ENCODE measurements around the gene PDE4D. TPM values are rescaled to one million over a fixed set of nuclear protein-coding genes. Genes with fewer than 3 reads are reported as not detected.

Gene PDE4D
- total RNA-seq, 1 donor from 2014 or later: 14.2 TPM

DNA sequence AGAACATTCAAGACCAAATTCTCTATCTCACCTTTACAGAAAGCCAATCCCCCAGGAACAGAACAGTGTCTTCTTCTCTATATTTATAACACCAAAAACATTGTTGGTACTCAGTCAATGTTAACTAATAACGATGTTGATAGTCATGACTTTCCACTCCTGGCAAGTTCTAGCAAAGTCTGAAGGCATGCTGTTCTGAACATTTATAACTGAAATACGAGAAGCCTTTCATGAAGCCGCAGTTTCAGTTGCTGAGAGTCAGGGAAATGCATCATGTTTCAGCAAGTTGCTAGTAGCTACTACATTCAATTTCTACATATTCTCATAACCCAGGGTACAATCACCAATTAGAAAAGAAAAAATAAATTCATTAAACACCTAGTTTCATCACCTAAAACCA lies 301.4 kb downstream of the PDE4D start:
- Histone ChIP-seq H3K4me1 (ENCODE audit: insufficient read depth, low read length) (peaks cover 13% of the 10 kb centered on the region), H3K9ac (ENCODE audit: low read length) (no peak overlapping the region), H3K27me3 (ENCODE audit: insufficient read depth, low read length) (no peaks in the 10 kb centered on the region), H3K36me3 (ENCODE audit: insufficient read depth, low read length) (no peaks in the 10 kb centered on the region), H3K4me3 (ENCODE audit: insufficient read depth, low read depth, low read length) (no peak overlapping the region), H3K4me2 (ENCODE audit: low read length) (no peak overlapping the region), H3K79me2 (ENCODE audit: insufficient read depth, low read length) (no peaks in the 10 kb centered on the region), H2AFZ (ENCODE audit: low read depth, low read length) (no peak overlapping the region), H3K27ac (ENCODE audit: low read depth, low read length) (no peak overlapping the region), H3K9me3 (ENCODE audit: insufficient read depth, low read depth, low read length) (no peaks in the 10 kb centered on the region), H4K20me1 (ENCODE audit: insufficient read depth, low read length) (no peaks in the 10 kb centered on the region)
- no peak for TF ChIP-seq EZH2 (IDR thresholded peaks at IDR 0.05; ENCODE audit: insufficient read depth, low read length)
- no peak for TF ChIP-seq CTCF (IDR thresholded peaks at IDR 0.05; ENCODE audit: insufficient read depth, low read depth, low read length)
- H3K4me1 Mint-ChIP-seq (ENCODE audit: low read depth, unreplicated experiment): peaks cover 34% of the 10 kb centered on the region
- no peak overlapping the region for H3K27ac Mint-ChIP-seq (ENCODE audit: unreplicated experiment)
- no peaks in the 10 kb centered on the region for H3K9me3 Mint-ChIP-seq (ENCODE audit: unreplicated experiment)
- H3K36me3 Mint-ChIP-seq (ENCODE audit: low read depth, unreplicated experiment): no peaks in the 10 kb centered on the region
- DNase-seq (ENCODE audit: low read depth): no peak
- H3K27me3 Mint-ChIP-seq (ENCODE audit: low read depth, unreplicated experiment): no peaks in the 10 kb centered on the region
- FAIRE-seq: no peak
- H3K4me3 Mint-ChIP-seq (ENCODE audit: unreplicated experiment): no peak overlapping the region

DNA sequence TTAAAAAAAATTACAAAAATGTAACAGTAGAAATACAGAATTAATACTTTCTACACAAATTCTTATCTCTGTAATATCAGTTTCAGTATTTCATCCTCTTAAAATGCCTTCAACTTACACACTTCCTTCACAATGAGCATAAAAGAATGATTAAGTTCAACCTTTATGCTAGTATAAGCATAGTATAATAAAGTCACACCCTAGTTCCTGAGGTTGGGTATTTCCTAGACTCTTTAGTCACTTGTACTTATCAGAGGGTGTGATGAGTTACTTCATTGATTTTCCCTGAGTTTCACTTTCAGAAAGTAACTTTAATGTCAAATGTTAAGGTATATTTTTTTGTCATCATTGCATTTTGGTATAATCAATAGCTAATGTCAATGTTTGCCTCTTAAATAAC lies 302.4 kb downstream of the PDE4D start:
- no peak overlapping the region for H3K27ac Mint-ChIP-seq (ENCODE audit: unreplicated experiment)
- Histone ChIP-seq H3K36me3 (ENCODE audit: insufficient read depth, low read length) (no peaks in the 10 kb centered on the region), H3K4me1 (ENCODE audit: insufficient read depth, low read length) (peaks cover 17% of the 10 kb centered on the region), H4K20me1 (ENCODE audit: insufficient read depth, low read length) (no peaks in the 10 kb centered on the region), H3K9me3 (ENCODE audit: insufficient read depth, low read depth, low read length) (no peaks in the 10 kb centered on the region), H3K79me2 (ENCODE audit: insufficient read depth, low read length) (no peaks in the 10 kb centered on the region), H2AFZ (ENCODE audit: low read depth, low read length) (no peak overlapping the region), H3K4me2 (ENCODE audit: low read length) (no peak overlapping the region), H3K4me3 (ENCODE audit: insufficient read depth, low read depth, low read length) (no peak overlapping the region), H3K27ac (ENCODE audit: low read depth, low read length) (no peak overlapping the region), H3K9ac (ENCODE audit: low read length) (no peak overlapping the region), H3K27me3 (ENCODE audit: insufficient read depth, low read length) (no peaks in the 10 kb centered on the region)
- peaks cover 32% of the 10 kb centered on the region for H3K4me1 Mint-ChIP-seq (ENCODE audit: low read depth, unreplicated experiment)
- no peaks in the 10 kb centered on the region for H3K36me3 Mint-ChIP-seq (ENCODE audit: low read depth, unreplicated experiment)
- DNase-seq (ENCODE audit: low read depth) (no peak), FAIRE-seq (no peak)
- no peaks in the 10 kb centered on the region for H3K27me3 Mint-ChIP-seq (ENCODE audit: low read depth, unreplicated experiment)
- no peaks in the 10 kb centered on the region for H3K9me3 Mint-ChIP-seq (ENCODE audit: unreplicated experiment)
- no peak overlapping the region for H3K4me3 Mint-ChIP-seq (ENCODE audit: unreplicated experiment)
- no peak for TF ChIP-seq CTCF (IDR thresholded peaks at IDR 0.05; ENCODE audit: insufficient read depth, low read depth, low read length)
- no peak for TF ChIP-seq EZH2 (IDR thresholded peaks at IDR 0.05; ENCODE audit: insufficient read depth, low read length)

DNA sequence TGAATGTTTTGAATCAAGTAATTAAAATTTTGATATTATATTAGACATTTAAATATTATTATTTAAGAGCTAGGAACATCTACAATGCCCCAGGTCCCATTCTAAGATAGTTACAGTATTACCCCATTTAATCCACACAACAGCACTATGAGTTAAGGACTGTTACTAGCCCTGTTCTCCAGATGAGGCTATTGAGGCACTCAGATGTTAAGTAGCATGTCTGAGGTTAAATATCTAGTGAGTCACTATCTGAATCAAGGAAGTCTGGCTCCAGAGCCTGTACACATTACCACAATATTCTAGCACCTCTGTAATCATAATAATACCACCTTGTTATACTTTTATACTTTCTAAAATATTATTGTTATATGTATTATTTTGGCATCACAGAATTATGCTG lies 304.6 kb downstream of the PDE4D start:
- Mint-ChIP-seq H3K4me3 (ENCODE audit: unreplicated experiment) (no peak overlapping the region), H3K9me3 (ENCODE audit: unreplicated experiment) (no peaks in the 10 kb centered on the region), H3K27me3 (ENCODE audit: low read depth, unreplicated experiment) (no peaks in the 10 kb centered on the region), H3K27ac (ENCODE audit: unreplicated experiment) (no peak overlapping the region), H3K4me1 (ENCODE audit: low read depth, unreplicated experiment) (peaks cover 31% of the 10 kb centered on the region), H3K36me3 (ENCODE audit: low read depth, unreplicated experiment) (no peaks in the 10 kb centered on the region)
- FAIRE-seq (peak; percentile 63), DNase-seq (ENCODE audit: low read depth) (peak; percentile 74)
- no peaks in the 10 kb centered on the region for H3K27me3 ChIP-seq (ENCODE audit: insufficient read depth, low read length)
- no peak for TF ChIP-seq CTCF (IDR thresholded peaks at IDR 0.05; ENCODE audit: insufficient read depth, low read depth, low read length)
- no peak for TF ChIP-seq EZH2 (IDR thresholded peaks at IDR 0.05; ENCODE audit: insufficient read depth, low read length)
- no peak overlapping the region for H3K4me2 ChIP-seq (ENCODE audit: low read length)
- no peaks in the 10 kb centered on the region for H3K36me3 ChIP-seq (ENCODE audit: insufficient read depth, low read length)
- no peak overlapping the region for H3K27ac ChIP-seq (ENCODE audit: low read depth, low read length)
- no peak overlapping the region for H3K4me3 ChIP-seq (ENCODE audit: insufficient read depth, low read depth, low read length)
- no peaks in the 10 kb centered on the region for H4K20me1 ChIP-seq (ENCODE audit: insufficient read depth, low read length)
- no peaks in the 10 kb centered on the region for H3K79me2 ChIP-seq (ENCODE audit: insufficient read depth, low read length)
- no peaks in the 10 kb centered on the region for H3K9me3 ChIP-seq (ENCODE audit: insufficient read depth, low read depth, low read length)
- H3K4me1 ChIP-seq (ENCODE audit: insufficient read depth, low read length): peaks cover 17% of the 10 kb centered on the region
- H2AFZ ChIP-seq (ENCODE audit: low read depth, low read length): no peak overlapping the region
- H3K9ac ChIP-seq (ENCODE audit: low read length): no peak overlapping the region

All from astrocyte (in vitro differentiated cells and primary cell).